ENCODE measurements around the gene PLOD2. TPM values are rescaled to one million over a fixed set of nuclear protein-coding genes. Genes with fewer than 3 reads are reported as not detected.

PLOD2 gene
- 32.5 and 38.5 TPM in 2 replicates for total RNA-seq

GRCh38 chr3:146160964-146161662, at the start of gene PLOD2:
Gene PLOD2, minus strand, starts transcription at chr3:146161184. Its CDS starts 195 bp downstream, at chr3:146160989.
- no peak for TF ChIP-seq CTCF (IDR thresholded peaks at IDR 0.05; ENCODE audit: insufficient read depth, low read length, poor library complexity, severe bottlenecking)
- Histone ChIP-seq H3K4me3 (ENCODE audit: low read depth, low read length) (peak within 1 kb of the TSS; percentile 61), H3K27me3 (ENCODE audit: control insufficient read depth, insufficient read depth, low read length) (no peaks in the 10 kb centered on the region), H3K36me3 (ENCODE audit: control insufficient read depth, insufficient read depth, low read length) (no peaks in the 10 kb centered on the region)
- no peak for DNase-seq (ENCODE audit: low read depth)

- TF ChIP-seq CTCF (IDR thresholded peaks at IDR 0.05; ENCODE audit: insufficient read depth, low read length, poor library complexity, severe bottlenecking), result no peak
- Histone ChIP-seq H3K4me3 (ENCODE audit: low read depth, low read length) (no peak overlapping the region), H3K27me3 (ENCODE audit: control insufficient read depth, insufficient read depth, low read length) (no peaks in the 10 kb centered on the region), H3K36me3 (ENCODE audit: control insufficient read depth, insufficient read depth, low read length) (no peaks in the 10 kb centered on the region)
- DNase-seq (ENCODE audit: low read depth), result no peak
Measured at GRCh38 chr3:146209371-146209770, 48.4 kb upstream of the PLOD2 start.

GRCh38 chr3:146203776-146204175, 42.8 kb upstream of the PLOD2 start:
- H3K4me3 ChIP-seq (ENCODE audit: low read depth, low read length), result no peak overlapping the region
- no peak for TF ChIP-seq CTCF (IDR thresholded peaks at IDR 0.05; ENCODE audit: insufficient read depth, low read length, poor library complexity, severe bottlenecking)
- no peaks in the 10 kb centered on the region for H3K36me3 ChIP-seq (ENCODE audit: control insufficient read depth, insufficient read depth, low read length)
- no peak for DNase-seq (ENCODE audit: low read depth)
- H3K27me3 ChIP-seq (ENCODE audit: control insufficient read depth, insufficient read depth, low read length), result no peaks in the 10 kb centered on the region

DNA sequence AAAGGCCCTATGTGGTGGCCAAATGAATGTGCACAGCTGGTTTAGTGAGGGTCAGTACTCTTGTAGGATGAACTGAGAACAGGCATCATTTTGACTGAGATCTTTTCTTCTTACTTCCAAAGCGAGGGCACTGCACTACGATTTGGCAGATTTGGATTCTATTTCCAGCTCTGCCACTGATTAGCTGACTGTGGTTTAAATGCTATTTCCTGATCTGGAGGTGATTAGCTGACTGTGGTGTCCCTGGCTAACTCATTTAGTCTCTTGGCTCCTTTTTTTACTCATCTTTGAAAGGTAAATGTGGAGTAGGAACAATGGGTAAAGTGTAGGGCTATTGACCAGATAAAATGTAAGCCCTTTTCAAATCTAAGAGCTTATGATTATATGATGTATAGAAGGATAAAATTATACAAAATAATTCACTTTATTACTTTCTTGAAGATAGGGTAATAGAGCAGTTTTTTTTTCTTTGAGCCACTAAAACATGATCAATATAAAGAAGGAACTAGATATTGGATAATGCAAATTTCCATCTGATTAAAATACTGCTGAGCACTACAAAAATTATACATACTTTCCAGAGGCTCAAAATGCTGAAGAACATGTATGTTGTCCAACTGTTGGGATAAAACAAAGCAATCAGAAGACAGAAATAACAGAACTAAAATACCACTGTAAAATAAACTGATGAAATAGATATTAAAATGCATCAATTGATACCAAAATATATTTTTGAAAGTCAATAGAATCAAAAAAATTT, 39.7 kb upstream of the PLOD2 start:
- TF ChIP-seq CTCF (IDR thresholded peaks at IDR 0.05; ENCODE audit: insufficient read depth, low read length, poor library complexity, severe bottlenecking), result no peak
- H3K4me3 ChIP-seq (ENCODE audit: low read depth, low read length), result no peak overlapping the region
- DNase-seq (ENCODE audit: low read depth), result no peak

DNA sequence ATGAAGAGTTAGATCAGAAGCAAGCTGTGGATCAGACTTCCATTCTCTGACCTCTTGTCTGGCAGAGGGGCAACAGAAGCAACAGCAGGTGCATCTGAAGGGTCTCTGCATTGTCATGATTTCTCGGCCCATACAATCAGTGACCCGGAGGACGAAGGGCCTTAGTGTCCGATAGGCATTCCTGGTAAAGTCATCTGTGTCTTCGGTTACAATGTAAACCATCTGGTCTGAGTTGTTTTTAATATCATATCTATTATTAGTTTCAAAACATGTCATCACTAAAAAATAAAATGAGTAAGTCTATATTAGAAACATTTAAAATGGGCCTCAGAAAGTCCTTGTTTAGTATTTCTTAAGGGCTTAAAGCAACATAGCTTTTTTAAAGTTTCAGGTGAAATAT, 38.8 kb upstream of the PLOD2 start:
- no peaks in the 10 kb centered on the region for H3K27me3 ChIP-seq (ENCODE audit: control insufficient read depth, insufficient read depth, low read length)
- TF ChIP-seq CTCF (IDR thresholded peaks at IDR 0.05; ENCODE audit: insufficient read depth, low read length, poor library complexity, severe bottlenecking), result no peak
- H3K36me3 ChIP-seq (ENCODE audit: control insufficient read depth, insufficient read depth, low read length), result no peaks in the 10 kb centered on the region
- no peak overlapping the region for H3K4me3 ChIP-seq (ENCODE audit: low read depth, low read length)
- no peak for DNase-seq (ENCODE audit: low read depth)

More for the DNA sequence above, 39.7 kb upstream of the PLOD2 start:
- Histone ChIP-seq H3K27me3 (ENCODE audit: control insufficient read depth, insufficient read depth, low read length) (no peaks in the 10 kb centered on the region), H3K36me3 (ENCODE audit: control insufficient read depth, insufficient read depth, low read length) (no peaks in the 10 kb centered on the region)
